GM12865 (cell line): ENCODE results near the gene TNF.

ENCODE experiments used
- DNase-seq: peaks from one replicate; pipeline ENCODE4 v3.0.0; 2010; ENCODE audit warnings: low read depth
- H3K4me3 ChIP-seq: 2 replicates; pipeline ENCODE4 v1.5.1; 2011; ENCODE audit warnings: mild to moderate bottlenecking, low read depth, low read length, control low read depth
- TF ChIP-seq, protein P1 (sequence below): IDR thresholded peaks from 2 replicates; pipeline ENCODE4 v1.5.1; 2011; ENCODE audit warnings: low read length, control low read depth, low read depth, inconsistent platforms; ENCODE audit not compliant: insufficient read depth; ENCODE audit errors: missing control alignments

TNF gene

DNA sequence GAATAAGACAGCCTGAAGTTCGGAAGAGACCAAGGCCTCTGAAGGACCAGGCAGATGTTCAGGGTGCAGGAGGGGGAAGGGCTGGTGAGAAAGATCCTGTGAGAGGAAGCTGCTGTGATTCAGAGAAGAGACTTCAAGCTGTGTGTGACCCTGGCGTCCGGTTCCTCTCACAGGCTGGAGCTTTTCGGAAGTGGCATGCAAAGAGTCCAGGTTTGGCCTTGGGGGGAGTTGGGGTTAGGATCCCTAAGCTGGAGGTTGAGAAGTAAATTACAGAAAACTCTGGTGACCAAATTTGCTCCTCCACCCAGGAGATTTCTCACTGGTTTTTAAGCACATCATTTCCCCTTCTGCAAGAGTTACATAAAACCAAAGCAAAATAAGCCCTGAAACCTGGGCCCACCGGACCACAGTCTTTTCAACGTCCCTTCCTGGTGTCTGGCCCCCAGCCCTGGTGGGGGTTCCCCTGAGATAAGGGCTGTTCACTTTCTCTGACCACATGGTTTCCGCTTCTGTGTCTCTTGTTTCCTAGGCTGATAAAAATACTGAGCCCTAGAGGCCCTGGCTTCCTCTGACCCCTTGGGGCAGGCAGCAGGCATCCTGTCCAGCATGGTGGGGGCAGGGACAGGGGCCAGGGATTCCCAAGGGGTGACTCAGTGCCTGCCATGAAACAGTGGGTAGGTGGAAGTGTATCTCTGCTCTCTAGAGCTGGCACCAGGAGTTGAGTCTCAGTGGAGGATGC is 15.2 kb upstream of the TNF start:
- H3K4me3 ChIP-seq = peak overlapping the region; percentile 58
- TF ChIP-seq, protein P1, sequence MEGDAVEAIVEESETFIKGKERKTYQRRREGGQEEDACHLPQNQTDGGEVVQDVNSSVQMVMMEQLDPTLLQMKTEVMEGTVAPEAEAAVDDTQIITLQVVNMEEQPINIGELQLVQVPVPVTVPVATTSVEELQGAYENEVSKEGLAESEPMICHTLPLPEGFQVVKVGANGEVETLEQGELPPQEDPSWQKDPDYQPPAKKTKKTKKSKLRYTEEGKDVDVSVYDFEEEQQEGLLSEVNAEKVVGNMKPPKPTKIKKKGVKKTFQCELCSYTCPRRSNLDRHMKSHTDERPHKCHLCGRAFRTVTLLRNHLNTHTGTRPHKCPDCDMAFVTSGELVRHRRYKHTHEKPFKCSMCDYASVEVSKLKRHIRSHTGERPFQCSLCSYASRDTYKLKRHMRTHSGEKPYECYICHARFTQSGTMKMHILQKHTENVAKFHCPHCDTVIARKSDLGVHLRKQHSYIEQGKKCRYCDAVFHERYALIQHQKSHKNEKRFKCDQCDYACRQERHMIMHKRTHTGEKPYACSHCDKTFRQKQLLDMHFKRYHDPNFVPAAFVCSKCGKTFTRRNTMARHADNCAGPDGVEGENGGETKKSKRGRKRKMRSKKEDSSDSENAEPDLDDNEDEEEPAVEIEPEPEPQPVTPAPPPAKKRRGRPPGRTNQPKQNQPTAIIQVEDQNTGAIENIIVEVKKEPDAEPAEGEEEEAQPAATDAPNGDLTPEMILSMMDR = no peak
- DNase-seq = peak; percentile 95

- H3K4me3 ChIP-seq = peak overlapping the region; percentile 12
Observed at GRCh38 chr6:31560697-31561058, 14.7 kb upstream of the TNF start.

DNA sequence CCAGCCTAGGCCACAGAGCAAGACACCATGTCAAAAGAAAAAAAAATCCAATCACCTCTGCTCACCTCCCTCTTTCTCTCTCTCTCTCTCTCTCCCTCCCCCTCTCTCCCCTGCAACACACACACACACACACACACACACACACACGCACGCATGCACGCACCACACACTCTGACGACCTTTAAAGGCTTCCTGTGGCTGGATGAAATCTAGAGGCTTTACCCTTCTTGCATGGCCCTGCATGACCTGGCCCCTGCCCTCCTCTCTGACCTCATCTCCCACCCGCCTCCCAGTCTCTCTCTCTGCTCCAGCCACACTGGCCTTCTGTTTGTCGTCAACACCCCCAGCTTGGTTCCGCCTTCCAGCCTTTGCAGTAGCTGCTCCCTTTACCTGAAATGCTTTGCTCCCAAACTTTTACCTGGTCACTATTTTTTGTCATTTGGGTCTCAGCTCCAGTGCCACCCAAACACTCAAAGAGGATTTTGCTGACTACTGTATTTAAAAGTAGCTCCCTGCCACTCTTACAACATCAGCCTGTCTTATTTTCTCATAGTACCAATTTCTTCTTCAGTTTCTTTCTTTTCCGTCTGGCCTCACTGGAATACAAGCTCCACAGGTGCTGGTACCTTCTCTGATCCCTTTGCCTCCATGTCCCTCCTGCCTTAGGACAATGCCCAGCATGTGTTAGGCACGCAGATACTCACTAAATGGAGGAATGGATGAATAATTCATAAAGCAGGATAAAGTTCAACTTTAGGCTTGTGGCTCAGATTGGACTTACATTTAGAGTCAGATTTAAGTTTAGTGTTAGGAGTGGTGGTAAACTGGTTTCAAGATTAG is 7.6 kb upstream of the TNF start:
- TF ChIP-seq, protein P1 = no peak
- DNase-seq = peak; percentile 83
- peak overlapping the region; percentile 12 for H3K4me3 ChIP-seq

More at GRCh38 chr6:31560697-31561058, 14.7 kb upstream of the TNF start:
- TF ChIP-seq, protein P1 = no peak
- peak; percentile 9 for DNase-seq

DNA sequence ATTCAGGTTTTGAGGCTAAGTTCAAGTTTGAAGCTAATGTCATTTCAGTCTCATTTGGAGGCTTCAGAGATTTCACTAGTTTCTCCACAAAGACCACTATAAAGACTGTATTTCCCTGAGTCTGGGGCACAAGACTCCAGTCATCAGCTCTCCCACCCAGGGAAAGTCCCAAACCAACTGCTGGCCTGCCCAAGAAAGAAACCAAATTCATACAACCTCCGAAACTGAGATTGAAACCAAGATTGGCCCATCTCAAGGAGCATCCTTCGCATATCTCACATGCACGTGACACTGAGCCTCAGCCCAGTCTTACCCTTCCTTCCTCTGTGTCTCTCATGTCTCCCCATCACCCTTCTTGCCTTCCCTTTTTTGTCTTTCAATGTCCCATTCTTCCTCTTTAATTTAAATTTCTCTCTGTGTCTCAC is 6.8 kb upstream of the TNF start:
- TF ChIP-seq, protein P1 = no peak
- H3K4me3 ChIP-seq = peak overlapping the region; percentile 36
- peak; percentile 94 for DNase-seq

GRCh38 chr6:31569861-31570536 is 5.4 kb upstream of the TNF start:
- TF ChIP-seq, protein P1 = no peak
- DNase-seq = no peak
- H3K4me3 ChIP-seq = peak overlapping the region; percentile 16; the same call in 1 of the 2 replicates

GRCh38 chr6:31572041-31572911 is 3.1 kb upstream of the TNF start, which contains the start of gene LTA:
Gene LTA (plus strand): TSS chr6:31572289. CDS start chr6:31572743, 454 bp downstream.
- peak; percentile 78 for DNase-seq
- TF ChIP-seq, protein P1 = no peak
- H3K4me3 ChIP-seq = peak within 1 kb of the TSS; percentile 73
